Panc1 (cell line): ENCODE measurements around the gene OSBPL10. TPM values are rescaled to one million over a fixed set of nuclear protein-coding genes. Genes with fewer than 3 reads are reported as not detected.

Experiments used
- ATAC-seq: fragments of 200-7000 bp; cut with Tn5 transposase; 2 replicates; pipeline ENCODE4 v1.9.1; 2020; ENCODE audit warnings: mild to moderate bottlenecking, moderate library complexity
- BruUV-seq: library from RNA; stranded (reverse); fragments of 400-500 nt; replicated peaks from 2 replicates; lab custom pipeline; 2021; lab: Mats Ljungman, UMichigan
- CTCF ChIA-PET: fragments of 300-600 bp; sonication (Branson Sonifier 250); formaldehyde crosslinking; loops from one replicate; lab custom pipeline; 2022; ENCODE audit warnings: antibody characterized with exemption; lab: Charles Lee
- POLR2A ChIA-PET: fragments of 300-600 bp; sonication (Branson Sonifier 250); formaldehyde crosslinking; loops from one replicate; lab custom pipeline; 2022; ENCODE audit warnings: antibody characterized with exemption; lab: Charles Lee
- DNase-seq: peaks from one replicate; pipeline ENCODE4 v3.0.0-alpha.2; 2010; ENCODE audit warnings: low read depth, low spot score
- H3K27ac ChIP-seq: 2 replicates; pipeline ENCODE4 v1.5.1; 2011; ENCODE audit warnings: mild to moderate bottlenecking, low read length, inconsistent platforms
- H3K27me3 ChIP-seq: fragments of 200-500 bp; sonication (Bioruptor generic); 2 replicates; pipeline ENCODE4 v1.6.0; 2014; ENCODE audit warnings: low read length, inconsistent platforms; ENCODE audit not compliant: control insufficient read depth, insufficient read depth
- H3K36me3 ChIP-seq: fragments of 200-500 bp; sonication (Bioruptor generic); 2 replicates; pipeline ENCODE4 v1.5.1; 2014; ENCODE audit warnings: inconsistent platforms, mild to moderate bottlenecking, low read length, moderate library complexity; ENCODE audit not compliant: control insufficient read depth, insufficient read depth
- H3K4me1 ChIP-seq: 2 replicates; pipeline ENCODE4 v1.5.1; 2011; ENCODE audit warnings: inconsistent platforms, mild to moderate bottlenecking, low read length, moderate library complexity; ENCODE audit not compliant: control insufficient read depth, insufficient read depth
- H3K4me3 ChIP-seq, 2 experiments: 2 replicates each; pipeline ENCODE4 v1.5.1; 2011 to 2012; ENCODE audit warnings: low read depth in 2 of 2, low read length in 2 of 2, mild to moderate bottlenecking in 2 of 2, inconsistent platforms in 1 of 2, moderate library complexity in 1 of 2
- H3K9me3 ChIP-seq: fragments of 200-500 bp; sonication (Bioruptor generic); 2 replicates; pipeline ENCODE4 v1.5.1; 2014; ENCODE audit warnings: low read depth, mild to moderate bottlenecking, inconsistent platforms, low read length, moderate library complexity; ENCODE audit not compliant: control insufficient read depth, insufficient read depth
- CTCF ChIP-seq: fragments of 450-650 bp; IDR thresholded peaks from 2 replicates; pipeline ENCODE4 v1.5.1; 2017; ENCODE audit warnings: mild to moderate bottlenecking
- POLR2AphosphoS5 ChIP-seq: IDR thresholded peaks from 2 replicates; pipeline ENCODE4 v1.6.1; 2012; ENCODE audit warnings: mild to moderate bottlenecking, low read depth, low read length, moderate library complexity
- REST ChIP-seq, 2 experiments: IDR thresholded peaks; 2 replicates each; pipeline ENCODE4 v1.6.1; 2011 to 2012; ENCODE audit warnings: low read depth in 2 of 2, control low read depth in 1 of 2, low read length in 1 of 2, mild to moderate bottlenecking in 1 of 2, moderate library complexity in 1 of 2; ENCODE audit not compliant: insufficient read depth in 1 of 2
- SIN3A ChIP-seq: IDR thresholded peaks from 2 replicates; pipeline ENCODE4 v1.6.1; 2012; ENCODE audit warnings: low read depth, mild to moderate bottlenecking, low read length, moderate library complexity, borderline replicate concordance; ENCODE audit not compliant: insufficient read depth
- TCF7L2 ChIP-seq: IDR thresholded peaks from 2 replicates; pipeline ENCODE4 v1.6.1; 2011; ENCODE audit warnings: mild to moderate bottlenecking, low read depth, low read length, inconsistent platforms
- in situ Hi-C: cut with HindIII; loops from 2 replicates; pipeline ENCODE4 v1.10.0; 2016; ENCODE audit warnings: low sequenced_read_pairs, low pct_unique_long_range_greater_than_20kb
- intact Hi-C: fragments of 100-400 bp; cut with micrococcal nuclease; formaldehyde crosslinking; loops from one replicate; pipeline ENCODE4 v1.10.0; 2022; ENCODE audit not compliant: unreplicated experiment
- total RNA-seq: library from RNA; stranded (reverse); gene quantifications from one replicate; pipeline ENCODE4 v1.2.1, GENCODE V29; 2021; ENCODE audit not compliant: unreplicated experiment

The OSBPL10 gene
- total RNA-seq, 1 experiment from 2014 or later = 88.1 TPM

GRCh38 chr3:31758322-31758965 is 222.6 kb downstream of the OSBPL10 start:
- ChIA-PET CTCF (no interaction called here), POLR2A (no interaction called here)
- H3K36me3 ChIP-seq = no peaks in the 10 kb centered on the region
- no peak overlapping the region for H3K27ac ChIP-seq
- H3K9me3 ChIP-seq = no peaks in the 10 kb centered on the region
- H3K4me3 ChIP-seq = no peak overlapping the region
- in situ Hi-C loops = no loop called here
- no TSS peak for BruUV-seq
- H3K27me3 ChIP-seq = no peaks in the 10 kb centered on the region
- ATAC-seq (no peak), DNase-seq (no peak)
- intact Hi-C loops = no loop called here
- no peak for TF ChIP-seq REST (IDR thresholded peaks at IDR 0.05; ENCODE audit: insufficient read depth in 1 of 2, low read depth in 2 of 2, low read length in 1 of 2)
- no peak for TF ChIP-seq CTCF
- TF ChIP-seq SIN3A = no peak
- TF ChIP-seq POLR2AphosphoS5 = no peak
- no peak for TF ChIP-seq TCF7L2
- no peaks in the 10 kb centered on the region for H3K4me1 ChIP-seq

GRCh38 chr3:31755926-31756658 is 225.0 kb downstream of the OSBPL10 start:
- Histone ChIP-seq H3K4me1 (peaks cover 3% of the 10 kb centered on the region), H3K9me3 (no peaks in the 10 kb centered on the region), H3K27ac (no peak overlapping the region), H3K4me3 (no peak overlapping the region), H3K27me3 (no peaks in the 10 kb centered on the region), H3K36me3 (no peaks in the 10 kb centered on the region)
- ChIA-PET CTCF (no interaction called here), POLR2A (no interaction called here)
- TF ChIP-seq REST (IDR thresholded peaks at IDR 0.05; ENCODE audit: insufficient read depth in 1 of 2, low read depth in 2 of 2, low read length in 1 of 2) = no peak
- no peak for TF ChIP-seq SIN3A
- no peak for TF ChIP-seq CTCF
- TF ChIP-seq POLR2AphosphoS5 = no peak
- no peak for TF ChIP-seq TCF7L2
- no peak for ATAC-seq
- DNase-seq = no peak
- intact Hi-C loops = no loop called here
- in situ Hi-C loops = no loop called here
- BruUV-seq = no TSS peak
